Chondrocyte (in vitro differentiated cells): Measurements from ENCODE around the gene PRLH. TPM values are rescaled to one million over a fixed set of nuclear protein-coding genes. Genes with fewer than 3 reads are reported as not detected.

Experiments used
- DNase-seq: peaks from one replicate; pipeline ENCODE4 v3.0.0; 2021; ENCODE audit warnings: mixed read lengths, low spot score
- H3K27ac Mint-ChIP-seq: one replicate; pipeline ENCODE4 v1.8.0; 2021; ENCODE audit warnings: mild to moderate bottlenecking, moderate library complexity, mixed read lengths; ENCODE audit not compliant: unreplicated experiment
- H3K27me3 Mint-ChIP-seq: 2 replicates; pipeline ENCODE4 v1.8.0; 2021; ENCODE audit warnings: low read depth, mixed read lengths
- H3K36me3 Mint-ChIP-seq: 2 replicates; pipeline ENCODE4 v1.8.0; 2021; ENCODE audit warnings: low read depth, mixed read lengths
- H3K4me1 Mint-ChIP-seq: 2 replicates; pipeline ENCODE4 v1.8.0; 2021; ENCODE audit warnings: low read depth, mild to moderate bottlenecking, mixed read lengths
- H3K4me3 Mint-ChIP-seq: one replicate; pipeline ENCODE4 v1.8.0; 2021; ENCODE audit warnings: mild to moderate bottlenecking, moderate library complexity, mixed read lengths; ENCODE audit not compliant: unreplicated experiment
- H3K9me3 Mint-ChIP-seq: 2 replicates; pipeline ENCODE4 v1.8.0; 2021; ENCODE audit warnings: low read depth, mixed read lengths
- total RNA-seq: library from RNA; stranded (reverse); gene quantifications from 3 replicates; pipeline ENCODE4 v1.2.1, GENCODE V29; 2021
- TF ChIP-seq, protein P1 (sequence below): fragments of 200-600 bp; sonication (generic); IDR thresholded peaks from 2 replicates; pipeline ENCODE4 v1.5.0; 2021; ENCODE audit warnings: antibody characterized with exemption, mild to moderate bottlenecking, moderate library complexity

The PRLH gene
- total RNA-seq, 1 donor from 2014 or later: not detected

- no peak overlapping the region for H3K4me3 Mint-ChIP-seq
- no peaks in the 10 kb centered on the region for H3K9me3 Mint-ChIP-seq
- DNase-seq: no peak
- H3K27me3 Mint-ChIP-seq: no peaks in the 10 kb centered on the region
- H3K36me3 Mint-ChIP-seq: no peaks in the 10 kb centered on the region
- H3K27ac Mint-ChIP-seq: no peak overlapping the region
- TF ChIP-seq, protein P1, sequence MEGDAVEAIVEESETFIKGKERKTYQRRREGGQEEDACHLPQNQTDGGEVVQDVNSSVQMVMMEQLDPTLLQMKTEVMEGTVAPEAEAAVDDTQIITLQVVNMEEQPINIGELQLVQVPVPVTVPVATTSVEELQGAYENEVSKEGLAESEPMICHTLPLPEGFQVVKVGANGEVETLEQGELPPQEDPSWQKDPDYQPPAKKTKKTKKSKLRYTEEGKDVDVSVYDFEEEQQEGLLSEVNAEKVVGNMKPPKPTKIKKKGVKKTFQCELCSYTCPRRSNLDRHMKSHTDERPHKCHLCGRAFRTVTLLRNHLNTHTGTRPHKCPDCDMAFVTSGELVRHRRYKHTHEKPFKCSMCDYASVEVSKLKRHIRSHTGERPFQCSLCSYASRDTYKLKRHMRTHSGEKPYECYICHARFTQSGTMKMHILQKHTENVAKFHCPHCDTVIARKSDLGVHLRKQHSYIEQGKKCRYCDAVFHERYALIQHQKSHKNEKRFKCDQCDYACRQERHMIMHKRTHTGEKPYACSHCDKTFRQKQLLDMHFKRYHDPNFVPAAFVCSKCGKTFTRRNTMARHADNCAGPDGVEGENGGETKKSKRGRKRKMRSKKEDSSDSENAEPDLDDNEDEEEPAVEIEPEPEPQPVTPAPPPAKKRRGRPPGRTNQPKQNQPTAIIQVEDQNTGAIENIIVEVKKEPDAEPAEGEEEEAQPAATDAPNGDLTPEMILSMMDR: no peak
- peaks cover 5% of the 10 kb centered on the region for H3K4me1 Mint-ChIP-seq
Observed at GRCh38 chr2:237536083-237536415, 30.3 kb upstream of the PRLH start.

DNA sequence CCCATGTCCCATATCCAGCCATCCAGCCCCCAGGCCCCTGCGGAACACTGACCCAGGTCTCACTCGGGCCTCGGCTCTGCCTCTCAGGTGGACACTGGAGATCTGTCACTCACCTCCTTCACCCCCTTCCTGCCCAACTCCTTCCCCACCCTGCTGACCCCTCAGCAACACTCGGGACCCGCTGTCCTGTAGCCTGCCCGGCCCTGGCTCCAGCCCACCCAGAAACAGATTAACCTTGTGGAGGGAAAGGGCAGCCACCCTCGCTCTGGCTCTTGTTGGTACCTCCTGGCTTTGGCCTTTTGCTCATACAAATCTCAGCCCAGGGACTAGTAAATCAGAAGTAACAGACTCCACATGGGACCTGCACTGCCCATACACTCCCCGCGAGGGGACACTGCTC, 29.8 kb upstream of the PRLH start:
- Mint-ChIP-seq H3K9me3 (peaks cover 2% of the 10 kb centered on the region), H3K4me1 (peaks cover 6% of the 10 kb centered on the region), H3K36me3 (peaks cover 1% of the 10 kb centered on the region), H3K27ac (no peak overlapping the region), H3K27me3 (no peaks in the 10 kb centered on the region), H3K4me3 (no peak overlapping the region)
- TF ChIP-seq, protein P1: no peak
- DNase-seq: no peak

DNA sequence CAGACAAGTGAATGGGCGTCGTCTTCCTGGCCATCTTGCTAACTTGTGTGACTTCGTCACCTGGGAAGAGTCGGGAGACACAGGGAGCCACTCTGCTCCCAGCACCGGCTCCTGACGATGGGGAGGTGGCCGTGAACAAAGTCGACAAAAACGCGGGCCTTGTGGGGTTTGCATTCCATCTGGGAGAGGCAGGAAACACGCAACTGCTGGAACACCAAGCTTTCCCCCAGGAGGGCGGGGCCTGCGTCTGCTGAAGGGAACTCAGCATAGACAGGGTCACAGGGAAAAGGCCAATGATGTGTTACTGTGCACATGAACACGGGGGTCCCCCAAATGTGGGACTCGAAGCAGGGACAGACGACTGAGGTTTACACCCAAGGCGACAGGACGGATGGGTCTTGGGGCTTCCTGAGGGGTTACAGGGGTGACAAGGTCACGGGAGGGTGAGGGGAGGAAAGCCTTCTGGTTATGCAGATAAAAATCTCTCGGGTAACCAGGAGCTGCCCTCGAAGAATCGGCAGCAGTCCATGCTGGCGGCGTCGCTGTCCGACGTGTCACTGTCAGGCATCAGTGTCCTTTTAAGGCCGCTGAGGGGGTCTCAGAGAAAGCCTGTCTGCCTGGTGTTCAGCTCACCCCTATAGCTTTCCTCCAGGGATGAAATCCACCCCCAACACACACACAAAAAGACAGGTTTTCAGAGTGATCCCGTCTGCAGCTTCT, 28.2 kb upstream of the PRLH start:
- Mint-ChIP-seq H3K27ac (no peak overlapping the region), H3K36me3 (peaks cover 2% of the 10 kb centered on the region), H3K4me3 (no peak overlapping the region), H3K9me3 (peaks cover 3% of the 10 kb centered on the region), H3K27me3 (no peaks in the 10 kb centered on the region), H3K4me1 (peaks cover 6% of the 10 kb centered on the region)
- no peak for DNase-seq
- TF ChIP-seq, protein P1: no peak

- H3K27ac Mint-ChIP-seq: no peak overlapping the region
- DNase-seq: no peak
- H3K4me1 Mint-ChIP-seq: peaks cover 6% of the 10 kb centered on the region
- H3K27me3 Mint-ChIP-seq: no peaks in the 10 kb centered on the region
- peaks cover 2% of the 10 kb centered on the region for H3K36me3 Mint-ChIP-seq
- H3K4me3 Mint-ChIP-seq: no peak overlapping the region
- H3K9me3 Mint-ChIP-seq: peaks cover 3% of the 10 kb centered on the region
- TF ChIP-seq, protein P1: no peak
Observed at GRCh38 chr2:237538901-237539300, 27.5 kb upstream of the PRLH start.

- TF ChIP-seq, protein P1: no peak
- peaks cover 3% of the 10 kb centered on the region for H3K9me3 Mint-ChIP-seq
- H3K4me1 Mint-ChIP-seq: peaks cover 6% of the 10 kb centered on the region
- no peak for DNase-seq
- H3K4me3 Mint-ChIP-seq: no peak overlapping the region
- no peak overlapping the region for H3K27ac Mint-ChIP-seq
- H3K36me3 Mint-ChIP-seq: peaks cover 2% of the 10 kb centered on the region
- H3K27me3 Mint-ChIP-seq: no peaks in the 10 kb centered on the region
Observed at GRCh38 chr2:237539681-237540080, 26.7 kb upstream of the PRLH start.
